Hepatocyte (in vitro differentiated cells): ENCODE measurements around the gene SLC1A1.

ENCODE experiments used
- CTCF ChIP-seq: fragments of 200-600 bp; sonication (generic); IDR thresholded peaks from 2 replicates; pipeline ENCODE4 v1.5.1; 2016; ENCODE audit warnings: antibody characterized with exemption, mild to moderate bottlenecking; ENCODE audit not compliant: poor library complexity
- EZH2 ChIP-seq: fragments of 200-600 bp; sonication (generic); IDR thresholded peaks from 2 replicates; pipeline ENCODE4 v1.6.1; 2016; ENCODE audit warnings: antibody characterized with exemption, mild to moderate bottlenecking, borderline replicate concordance

- no peak for TF ChIP-seq CTCF
- no peak for TF ChIP-seq EZH2
These were observed 26.4 kb upstream of the SLC1A1 start for GRCh38 chr9:4463824-4464223.
